Uterus (tissue), 2 donors: ENCODE data around the gene ALAS1.

Experiments
- POLR2A ChIP-seq, 2 donors: fragments of 450-650 bp; IDR thresholded peaks; one replicate each; pipeline ENCODE4 v1.6.1; 2016; ENCODE audit warnings: antibody characterized with exemption in 2 of 2, mild to moderate bottlenecking in 1 of 2, moderate library complexity in 1 of 2
- TF ChIP-seq, protein P1 (sequence below), 4 experiments: fragments of 200-600 bp in 2 of 4; fragments of 450-650 bp in 2 of 4; sonication (generic) in 2 of 4; IDR thresholded peaks; one replicate each; pipeline ENCODE4 v1.5.1; 2016 to 2019; ENCODE audit warnings: antibody characterized with exemption in 4 of 4, mild to moderate bottlenecking in 2 of 4, moderate library complexity in 1 of 4

DNA sequence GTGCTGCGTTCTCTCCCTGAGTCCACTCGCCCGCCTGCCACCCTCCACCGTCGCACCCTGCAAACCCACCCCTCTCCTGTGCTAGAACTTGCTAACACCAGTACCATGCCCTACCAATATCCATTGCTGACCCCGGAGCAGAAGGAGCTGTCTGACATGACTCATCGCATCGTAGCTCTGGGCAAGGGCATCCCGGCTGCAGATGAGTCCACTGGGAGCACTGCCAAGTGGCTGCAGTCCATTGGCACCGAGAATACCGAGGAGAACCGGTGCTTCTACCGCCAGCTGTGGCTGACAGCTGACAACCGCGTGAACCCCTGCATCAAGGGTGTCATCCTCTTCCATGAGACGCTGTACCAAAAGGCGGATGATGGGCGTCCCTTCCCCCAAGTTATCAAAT, 4.9 kb upstream of the ALAS1 start:
- TF ChIP-seq, protein P1, sequence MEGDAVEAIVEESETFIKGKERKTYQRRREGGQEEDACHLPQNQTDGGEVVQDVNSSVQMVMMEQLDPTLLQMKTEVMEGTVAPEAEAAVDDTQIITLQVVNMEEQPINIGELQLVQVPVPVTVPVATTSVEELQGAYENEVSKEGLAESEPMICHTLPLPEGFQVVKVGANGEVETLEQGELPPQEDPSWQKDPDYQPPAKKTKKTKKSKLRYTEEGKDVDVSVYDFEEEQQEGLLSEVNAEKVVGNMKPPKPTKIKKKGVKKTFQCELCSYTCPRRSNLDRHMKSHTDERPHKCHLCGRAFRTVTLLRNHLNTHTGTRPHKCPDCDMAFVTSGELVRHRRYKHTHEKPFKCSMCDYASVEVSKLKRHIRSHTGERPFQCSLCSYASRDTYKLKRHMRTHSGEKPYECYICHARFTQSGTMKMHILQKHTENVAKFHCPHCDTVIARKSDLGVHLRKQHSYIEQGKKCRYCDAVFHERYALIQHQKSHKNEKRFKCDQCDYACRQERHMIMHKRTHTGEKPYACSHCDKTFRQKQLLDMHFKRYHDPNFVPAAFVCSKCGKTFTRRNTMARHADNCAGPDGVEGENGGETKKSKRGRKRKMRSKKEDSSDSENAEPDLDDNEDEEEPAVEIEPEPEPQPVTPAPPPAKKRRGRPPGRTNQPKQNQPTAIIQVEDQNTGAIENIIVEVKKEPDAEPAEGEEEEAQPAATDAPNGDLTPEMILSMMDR (IDR thresholded peaks at IDR 0.05), result no peak
- TF ChIP-seq POLR2A (IDR thresholded peaks at IDR 0.05), result no peak
